B cell (primary cell): ENCODE results near the gene AGTPBP1. TPM values are rescaled to one million over a fixed set of nuclear protein-coding genes. Genes with fewer than 3 reads are reported as not detected.
"Not testable (repeated sequence)": the region's sequence is repeated elsewhere in the genome, so short reads cannot be mapped to it uniquely, and the experiment has no call there.

ENCODE experiments used
- ATAC-seq: fragments of 200-7000 bp; cut with Tn5 transposase; one replicate; pipeline ENCODE4 v1.10.0; 2021; ENCODE audit warnings: low read depth, mild to moderate bottlenecking, moderate number of reproducible peaks, moderate library complexity
- CTCF ChIA-PET: fragments of 350-600 bp; sonication (Branson Sonifier 250); formaldehyde crosslinking; loops from one replicate; lab custom pipeline; 2021; ENCODE audit warnings: antibody characterized with exemption, inconsistent platforms; lab: Charles Lee
- POLR2A ChIA-PET: fragments of 350-600 bp; sonication (Branson Sonifier 250); formaldehyde crosslinking; loops from one replicate; lab custom pipeline; 2021; ENCODE audit warnings: antibody characterized with exemption; lab: Charles Lee
- DNase-seq: peaks from one replicate; pipeline ENCODE4 v3.0.0; 2013
- H2AFZ ChIP-seq: 2 replicates; pipeline ENCODE4 v1.6.1; 2012; ENCODE audit warnings: mild to moderate bottlenecking, low read depth, low read length; ENCODE audit not compliant: insufficient read depth, poor library complexity, severe bottlenecking
- H3K27ac ChIP-seq, 2 donors: 1 replicate in 1 of 2; 2 replicates in 1 of 2; pipeline ENCODE4 v1.5.1; 2012 to 2013; ENCODE audit warnings: low read length in 2 of 2, mild to moderate bottlenecking in 2 of 2, moderate library complexity in 1 of 2
- H3K27me3 ChIP-seq, 4 experiments: fragments of 200-600 bp in 1 of 4; sonication (generic) in 1 of 4; replicated peaks in 1 of 4; 1 replicate in 2 of 4; 2 replicates in 2 of 4; pipeline versions ENCODE4 v1.6.1 to v1.7.0; 2013 to 2016; ENCODE audit warnings: low read length in 3 of 4, mild to moderate bottlenecking in 2 of 4, mixed read lengths in 1 of 4, moderate library complexity in 1 of 4; ENCODE audit not compliant: insufficient read depth in 4 of 4, control insufficient read depth in 3 of 4; ENCODE audit errors: control extremely low read depth in 1 of 4
- H3K36me3 ChIP-seq, 2 experiments: replicated peaks in 1 of 2; 1 replicate in 1 of 2; 2 replicates in 1 of 2; pipeline versions ENCODE4 v1.6.1 to v1.7.1; 2013; ENCODE audit warnings: low read length in 1 of 2; ENCODE audit not compliant: insufficient read depth in 2 of 2, control insufficient read depth in 1 of 2; ENCODE audit errors: control extremely low read depth in 1 of 2, extremely low read depth in 1 of 2
- H3K4me1 ChIP-seq, 2 donors: fragments of 200-600 bp in 1 of 2; sonication (generic) in 1 of 2; 1 replicate in 1 of 2; 2 replicates in 1 of 2; pipeline versions ENCODE4 v1.5.1 to v1.6.1; 2013 to 2017; ENCODE audit warnings: low read length in 2 of 2; ENCODE audit not compliant: control insufficient read depth in 2 of 2, insufficient read depth in 2 of 2
- H3K4me2 ChIP-seq: replicated peaks from 2 replicates; pipeline ENCODE3; 2012; ENCODE audit warnings: mild to moderate bottlenecking, low read depth, low read length; ENCODE audit not compliant: poor library complexity, severe bottlenecking
- H3K4me3 ChIP-seq, 5 experiments: fragments of 200-600 bp in 1 of 5; sonication (generic) in 1 of 5; 1 replicate in 3 of 5; 2 replicates in 2 of 5; pipeline versions ENCODE4 v1.5.1 to v1.7.0; 2011 to 2016; ENCODE audit warnings: low read length in 4 of 5, mild to moderate bottlenecking in 4 of 5, low read depth in 2 of 5, control low read depth in 1 of 5, moderate library complexity in 1 of 5; ENCODE audit not compliant: insufficient read depth in 1 of 5; ENCODE audit errors: control extremely low read depth in 1 of 5, extremely low read depth in 1 of 5
- H3K79me2 ChIP-seq: fragments of 200-600 bp; sonication (generic); one replicate; pipeline ENCODE4 v1.6.0; 2016; ENCODE audit warnings: low read length; ENCODE audit not compliant: control insufficient read depth, insufficient read depth
- H3K9ac ChIP-seq: fragments of 200-600 bp; sonication (generic); 2 replicates; pipeline ENCODE4 v1.6.1; 2017; ENCODE audit warnings: mild to moderate bottlenecking, low read length, moderate library complexity
- H3K9me3 ChIP-seq, 3 donors: one replicate each; pipeline versions ENCODE4 v1.6.1 to v1.7.1; 2013; ENCODE audit warnings: low read length in 2 of 3; ENCODE audit not compliant: control insufficient read depth in 2 of 3, insufficient read depth in 1 of 3; ENCODE audit errors: control extremely low read depth in 1 of 3
- H4K20me1 ChIP-seq: 2 replicates; pipeline ENCODE4 v1.6.0; 2012; ENCODE audit warnings: mild to moderate bottlenecking, low read length; ENCODE audit not compliant: insufficient read depth, control insufficient read depth, poor library complexity, severe bottlenecking
- H3K27ac Mint-ChIP-seq: one replicate; pipeline ENCODE4 v1.8.0; 2021; ENCODE audit warnings: mixed read lengths
- H3K27me3 Mint-ChIP-seq: one replicate; pipeline ENCODE4 v1.8.0; 2021; ENCODE audit warnings: mixed read lengths
- H3K4me1 Mint-ChIP-seq: one replicate; pipeline ENCODE4 v1.8.0; 2021; ENCODE audit warnings: mixed read lengths
- H3K4me3 Mint-ChIP-seq: one replicate; pipeline ENCODE4 v1.8.0; 2021; ENCODE audit warnings: mixed read lengths
- H3K9me3 Mint-ChIP-seq: one replicate; pipeline ENCODE4 v1.8.0; 2022; ENCODE audit warnings: mixed read lengths; ENCODE audit not compliant: insufficient read depth
- CTCF ChIP-seq: fragments of 200-600 bp; IDR thresholded peaks from one replicate; pipeline ENCODE4 v1.8.0; 2022; ENCODE audit warnings: antibody characterized with exemption, mild to moderate bottlenecking
- EZH2 ChIP-seq: IDR thresholded peaks from 2 replicates; pipeline ENCODE4 v1.6.1; 2012; ENCODE audit warnings: borderline replicate concordance, low read depth, mild to moderate bottlenecking, moderate library complexity, low read length; ENCODE audit not compliant: insufficient read depth, poor library complexity, severe bottlenecking
- WGBS: methylation state at CpG from one replicate; pipeline ENCODE4 v1.1.5; 2013; ENCODE audit warnings: missing lambda C conversion rate; ENCODE audit not compliant: insufficient coverage; 5-methylcytosine and 5-hydroxymethylcytosine counted together
- intact Hi-C: fragments of 100-400 bp; cut with micrococcal nuclease; formaldehyde crosslinking; loops from one replicate; pipeline ENCODE4 v1.10.0; 2022
- polyA plus RNA-seq: library from polyadenylated mRNA; depleted of rRNA; stranded (reverse); fragments of >200 nt; gene quantifications from 2 replicates; pipeline ENCODE4 v1.2.3, GENCODE V29; 2012
- total RNA-seq, 2 donors: library from RNA; stranded (reverse); fragments of 120-200 nt in 1 of 2; gene quantifications; 1 replicate in 1 of 2; 2 replicates in 1 of 2; pipeline versions ENCODE4 v1.2.3 to v1.2.4, GENCODE V29; 2013 to 2022

Gene AGTPBP1
- total and polyA plus RNA-seq, 2 donors (not counting 1 experiment from before 2014, with no cell fraction given), result 7.5 to 33.1 TPM

GRCh38 chr9:85717818-85718217 is 23.9 kb downstream of the AGTPBP1 start:
- intact Hi-C loops, H3K27me3 ChIP-seq, H3K4me2 ChIP-seq, H3K4me3 ChIP-seq, H4K20me1 ChIP-seq, H3K4me3 Mint-ChIP-seq, H3K9ac ChIP-seq, ATAC-seq, H3K27ac ChIP-seq, H2AFZ ChIP-seq, POLR2A ChIA-PET, H3K9me3 Mint-ChIP-seq, H3K9me3 ChIP-seq, H3K79me2 ChIP-seq, CTCF ChIA-PET, DNase-seq, H3K27me3 Mint-ChIP-seq, H3K36me3 ChIP-seq: not testable (repeated sequence)
- no CpG with 5 or more reads among the region's 4 CpGs for WGBS
- H3K4me1 ChIP-seq, result peaks cover 19 to 25% of the 10 kb centered on the region in 2 donors
- Mint-ChIP-seq H3K4me1 (peaks cover 58% of the 10 kb centered on the region), H3K27ac (peak overlapping the region; percentile 39)

- Histone ChIP-seq H2AFZ (no peak overlapping the region), H3K27ac (peak overlapping the region in 1 of 2 donors; percentile 59), H3K4me3 (no peak overlapping the region), H3K4me1 (peaks cover 19 to 25% of the 10 kb centered on the region in 2 donors), H3K4me2 (no peak overlapping the region), H3K9ac (no peak overlapping the region), H4K20me1 (no peaks in the 10 kb centered on the region), H3K27me3 (no peaks in the 10 kb centered on the region), H3K9me3 (no peaks in the 10 kb centered on the region), H3K79me2 (no peaks in the 10 kb centered on the region), H3K36me3 (no peaks in the 10 kb centered on the region)
- no peaks in the 10 kb centered on the region for H3K9me3 Mint-ChIP-seq
- DNase-seq (no peak), ATAC-seq (no peak)
- intact Hi-C loops, result no loop called here
- H3K27ac Mint-ChIP-seq, result no peak overlapping the region
- ChIA-PET CTCF (interaction anchor here (2.6 kb wide), 1 partner anchor 17 kb away, joined by 6 read pairs; no protein-coding TSS in a partner anchor), POLR2A (no interaction called here)
- TF ChIP-seq EZH2 (no peak), CTCF (no peak)
- peaks cover 58% of the 10 kb centered on the region for H3K4me1 Mint-ChIP-seq
- H3K27me3 Mint-ChIP-seq, result no peaks in the 10 kb centered on the region
- WGBS, result 50% methylated on average over 1 of the region's 6 CpGs
- no peak overlapping the region for H3K4me3 Mint-ChIP-seq
Measured at GRCh38 chr9:85717220-85717619, 24.5 kb downstream of the AGTPBP1 start.
